ENCODE results near the gene LETM1. TPM values are rescaled to one million over a fixed set of nuclear protein-coding genes. Genes with fewer than 3 reads are reported as not detected.

LETM1 gene
- total and polyA plus RNA-seq, 2 of the 13 experiments (the other 11 are each of a cell fraction or from before 2014, with no cell fraction given): 9.7 to 41.6 TPM

GRCh38 chr4:1793940-1794808, 61.8 kb downstream of the LETM1 start (continued):
- 0 out of 2 replicates have a peak, but pooled peaks have one; percentile 39 for TF ChIP-seq ARID4A (CRISPR knock-in tag; IDR thresholded peaks at IDR 0.05; ENCODE audit: borderline replicate concordance)
- no peak for TF ChIP-seq ATF4 (CRISPR knock-in tag; IDR thresholded peaks at IDR 0.05)
- 0 out of 2 replicates have a peak, but pooled peaks have one; percentile 9 for TF ChIP-seq ELF3 (CRISPR knock-in tag; IDR thresholded peaks at IDR 0.05)
- TF ChIP-seq NFKBIZ (CRISPR knock-in tag; IDR thresholded peaks at IDR 0.05): no peak
- TF ChIP-seq NFRKB (IDR thresholded peaks at IDR 0.05): no peak
- TF ChIP-seq ATF2 (CRISPR knock-in tag; IDR thresholded peaks at IDR 0.05): no peak
- no peak for TF ChIP-seq PPARG (CRISPR knock-in tag; conservative IDR thresholded peaks at IDR 0.05)
- TF ChIP-seq RBM39 (IDR thresholded peaks at IDR 0.05; ENCODE audit: low read depth, low read length, poor library complexity, severe bottlenecking): peak; percentile 71
- no peak for TF ChIP-seq SIX1 (CRISPR knock-in tag; IDR thresholded peaks at IDR 0.05; ENCODE audit: borderline replicate concordance)
- no peak for TF ChIP-seq ZNF577 (CRISPR knock-in tag; IDR thresholded peaks at IDR 0.05; ENCODE audit: borderline replicate concordance, low read depth)
- no peak for TF ChIP-seq RFX3 (CRISPR knock-in tag; IDR thresholded peaks at IDR 0.05)
- TF ChIP-seq ZNF513 (CRISPR knock-in tag; conservative IDR thresholded peaks at IDR 0.05): no peak
- peak; percentile 23; the same call in 1 of the 2 replicates for TF ChIP-seq ZNF772 (CRISPR knock-in tag; IDR thresholded peaks at IDR 0.05)
- TF ChIP-seq AKNA (CRISPR knock-in tag; IDR thresholded peaks at IDR 0.05; ENCODE audit: borderline replicate concordance): no peak
